Measurements from ENCODE around the gene LCN12.

GRCh38 chr9:136952321-136952850 lies 313 bp downstream of the LCN12 start:
- TF ChIP-seq, protein P1, sequence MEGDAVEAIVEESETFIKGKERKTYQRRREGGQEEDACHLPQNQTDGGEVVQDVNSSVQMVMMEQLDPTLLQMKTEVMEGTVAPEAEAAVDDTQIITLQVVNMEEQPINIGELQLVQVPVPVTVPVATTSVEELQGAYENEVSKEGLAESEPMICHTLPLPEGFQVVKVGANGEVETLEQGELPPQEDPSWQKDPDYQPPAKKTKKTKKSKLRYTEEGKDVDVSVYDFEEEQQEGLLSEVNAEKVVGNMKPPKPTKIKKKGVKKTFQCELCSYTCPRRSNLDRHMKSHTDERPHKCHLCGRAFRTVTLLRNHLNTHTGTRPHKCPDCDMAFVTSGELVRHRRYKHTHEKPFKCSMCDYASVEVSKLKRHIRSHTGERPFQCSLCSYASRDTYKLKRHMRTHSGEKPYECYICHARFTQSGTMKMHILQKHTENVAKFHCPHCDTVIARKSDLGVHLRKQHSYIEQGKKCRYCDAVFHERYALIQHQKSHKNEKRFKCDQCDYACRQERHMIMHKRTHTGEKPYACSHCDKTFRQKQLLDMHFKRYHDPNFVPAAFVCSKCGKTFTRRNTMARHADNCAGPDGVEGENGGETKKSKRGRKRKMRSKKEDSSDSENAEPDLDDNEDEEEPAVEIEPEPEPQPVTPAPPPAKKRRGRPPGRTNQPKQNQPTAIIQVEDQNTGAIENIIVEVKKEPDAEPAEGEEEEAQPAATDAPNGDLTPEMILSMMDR (IDR thresholded peaks at IDR 0.05): no peak
- TF ChIP-seq EP300 (IDR thresholded peaks at IDR 0.05): no peak

Data from gastroesophageal sphincter (tissue), 3 donors.